ENCODE results near the gene PNPLA2.

PNPLA2 gene

DNA sequence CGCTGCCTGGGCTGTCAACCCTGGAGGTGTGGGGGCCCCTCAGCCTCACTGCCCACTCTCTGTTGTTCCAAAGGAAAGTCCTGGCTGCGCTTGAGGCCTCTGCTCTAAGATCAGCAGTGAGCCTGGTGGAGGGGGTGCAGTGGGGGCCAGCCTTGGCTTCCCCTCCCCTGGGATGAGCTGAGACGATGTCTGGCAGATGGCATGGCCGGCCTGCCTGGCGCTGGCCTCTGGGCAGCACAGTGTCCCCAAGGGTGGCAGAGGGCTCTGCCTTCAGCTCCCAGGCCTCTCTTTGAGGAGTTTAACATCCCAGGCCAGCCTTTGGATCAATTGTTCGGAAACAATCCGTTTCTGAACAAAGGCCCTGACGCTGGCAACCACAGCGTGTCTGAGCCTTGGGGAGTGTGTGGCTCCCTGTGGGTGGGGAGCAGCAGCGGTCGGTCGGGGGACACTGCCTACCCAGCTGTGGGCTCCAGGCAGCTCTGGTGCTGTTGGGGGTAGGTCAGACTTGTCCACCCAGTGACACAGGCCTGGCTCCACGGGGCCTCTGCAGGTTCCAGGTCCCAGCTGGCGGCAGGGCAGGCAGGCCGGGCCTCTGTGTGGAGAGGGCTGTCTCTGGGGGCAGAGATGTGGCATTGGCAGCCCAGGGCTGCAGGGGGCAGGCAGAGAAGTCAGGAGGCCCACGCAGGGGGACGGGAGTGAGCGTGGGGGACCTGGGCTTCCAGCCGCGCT lies 36.1 kb downstream of the PNPLA2 start:
- TF ChIP-seq, protein P1, sequence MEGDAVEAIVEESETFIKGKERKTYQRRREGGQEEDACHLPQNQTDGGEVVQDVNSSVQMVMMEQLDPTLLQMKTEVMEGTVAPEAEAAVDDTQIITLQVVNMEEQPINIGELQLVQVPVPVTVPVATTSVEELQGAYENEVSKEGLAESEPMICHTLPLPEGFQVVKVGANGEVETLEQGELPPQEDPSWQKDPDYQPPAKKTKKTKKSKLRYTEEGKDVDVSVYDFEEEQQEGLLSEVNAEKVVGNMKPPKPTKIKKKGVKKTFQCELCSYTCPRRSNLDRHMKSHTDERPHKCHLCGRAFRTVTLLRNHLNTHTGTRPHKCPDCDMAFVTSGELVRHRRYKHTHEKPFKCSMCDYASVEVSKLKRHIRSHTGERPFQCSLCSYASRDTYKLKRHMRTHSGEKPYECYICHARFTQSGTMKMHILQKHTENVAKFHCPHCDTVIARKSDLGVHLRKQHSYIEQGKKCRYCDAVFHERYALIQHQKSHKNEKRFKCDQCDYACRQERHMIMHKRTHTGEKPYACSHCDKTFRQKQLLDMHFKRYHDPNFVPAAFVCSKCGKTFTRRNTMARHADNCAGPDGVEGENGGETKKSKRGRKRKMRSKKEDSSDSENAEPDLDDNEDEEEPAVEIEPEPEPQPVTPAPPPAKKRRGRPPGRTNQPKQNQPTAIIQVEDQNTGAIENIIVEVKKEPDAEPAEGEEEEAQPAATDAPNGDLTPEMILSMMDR (IDR thresholded peaks at IDR 0.05; ENCODE audit: low read depth, low read length): no peak
- DNase-seq (ENCODE audit: extremely low read depth, low read depth): no peak

DNA sequence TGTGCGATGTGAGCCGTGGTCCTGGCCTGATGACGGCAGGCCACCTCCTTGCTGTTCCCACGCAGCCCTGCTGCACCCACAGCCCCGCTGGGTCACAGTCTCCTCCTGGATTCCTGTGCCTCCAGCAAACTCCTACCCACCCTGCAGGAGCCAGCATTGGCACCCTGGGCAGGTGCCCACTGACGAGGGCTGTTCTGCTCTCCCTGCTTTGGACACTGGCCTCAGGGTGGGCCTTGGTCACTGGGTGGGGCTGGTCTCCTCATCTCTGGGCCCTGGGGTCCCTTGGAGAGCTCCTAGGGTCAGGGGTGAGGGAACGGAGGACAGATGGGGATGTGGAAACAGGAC lies 36.6 kb downstream of the PNPLA2 start:
- DNase-seq (ENCODE audit: extremely low read depth, low read depth): no peak
- TF ChIP-seq, protein P1 (IDR thresholded peaks at IDR 0.05; ENCODE audit: low read depth, low read length): no peak

DNA sequence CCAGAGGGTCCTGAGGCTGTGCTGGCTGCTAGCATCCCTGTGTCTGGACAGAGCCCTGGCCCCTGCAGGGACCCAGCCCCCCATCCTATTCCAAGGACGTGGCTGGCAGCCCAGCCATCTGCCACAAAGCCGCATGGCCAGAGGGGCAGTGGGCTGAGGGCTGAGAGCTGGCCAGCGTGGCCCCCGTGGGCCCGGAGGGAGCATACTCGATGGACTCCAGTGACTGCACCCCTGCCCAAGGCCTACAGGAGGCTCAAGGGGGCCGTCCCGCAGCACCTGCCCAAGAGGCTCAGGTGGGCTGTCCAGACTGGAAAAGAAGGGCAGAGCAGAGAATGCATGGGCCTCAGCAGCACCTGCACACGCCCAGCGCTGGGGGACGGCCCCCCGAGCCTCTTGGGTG lies 37.1 kb downstream of the PNPLA2 start:
- DNase-seq (ENCODE audit: extremely low read depth, low read depth): no peak
- TF ChIP-seq, protein P1 (IDR thresholded peaks at IDR 0.05; ENCODE audit: low read depth, low read length): no peak

DNA sequence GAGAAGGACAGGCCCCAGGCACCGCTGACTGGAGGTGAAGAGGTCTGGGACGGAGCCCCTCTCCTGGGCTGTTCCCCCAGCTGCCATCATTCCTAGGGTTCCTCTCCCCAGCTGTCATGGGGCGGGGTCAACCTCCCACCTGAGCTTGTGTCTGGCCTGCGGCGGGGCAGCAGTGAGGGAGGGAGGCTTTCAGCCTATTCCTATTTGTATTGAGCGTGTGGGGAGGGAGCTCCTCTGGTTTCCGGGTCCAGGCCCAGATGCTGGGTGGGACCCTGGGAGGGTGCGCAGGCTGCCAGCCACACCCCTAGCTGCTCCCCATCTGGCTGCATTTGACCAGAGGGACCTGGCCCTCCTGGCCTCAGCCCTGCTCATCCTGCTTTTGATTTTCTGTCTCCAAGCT lies 37.7 kb downstream of the PNPLA2 start:
- TF ChIP-seq, protein P1 (IDR thresholded peaks at IDR 0.05; ENCODE audit: low read depth, low read length): no peak
- no peak for DNase-seq (ENCODE audit: extremely low read depth, low read depth)

DNA sequence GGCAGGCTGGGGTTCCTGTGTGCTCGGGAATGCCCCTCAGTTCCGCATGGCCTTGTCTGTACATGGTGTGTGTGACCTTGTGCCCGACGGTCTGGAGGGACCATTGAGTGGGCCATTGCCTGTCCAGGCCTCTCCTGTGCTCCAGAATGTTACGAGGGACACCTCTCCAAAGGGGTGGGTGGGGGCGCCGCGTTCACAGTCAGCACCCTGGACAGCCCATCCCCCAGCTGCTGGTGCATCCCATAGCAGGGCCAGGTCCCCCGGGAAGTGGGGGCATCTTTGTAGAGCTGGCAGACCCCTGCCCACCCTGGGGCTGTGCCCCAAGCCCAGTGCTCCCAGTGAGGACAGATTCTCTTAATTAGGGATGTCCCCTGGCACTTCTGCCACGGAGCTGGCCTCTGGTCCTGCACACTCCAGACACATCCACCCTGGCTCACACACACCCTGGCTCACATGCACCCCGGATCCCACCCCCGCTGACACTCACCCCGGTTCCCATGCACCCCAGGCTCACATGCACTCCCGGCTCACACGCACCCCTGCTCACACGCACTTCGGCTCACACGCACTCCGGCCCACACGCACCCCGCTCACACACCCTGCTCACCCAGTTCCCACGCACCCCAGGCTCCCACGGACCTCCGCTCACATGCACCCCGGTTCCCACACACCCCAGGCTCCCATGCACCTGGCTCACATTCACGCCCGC lies 39.5 kb downstream of the PNPLA2 start:
- no peak for DNase-seq (ENCODE audit: extremely low read depth, low read depth)
- TF ChIP-seq, protein P1 (IDR thresholded peaks at IDR 0.05; ENCODE audit: low read depth, low read length): no peak

DNA sequence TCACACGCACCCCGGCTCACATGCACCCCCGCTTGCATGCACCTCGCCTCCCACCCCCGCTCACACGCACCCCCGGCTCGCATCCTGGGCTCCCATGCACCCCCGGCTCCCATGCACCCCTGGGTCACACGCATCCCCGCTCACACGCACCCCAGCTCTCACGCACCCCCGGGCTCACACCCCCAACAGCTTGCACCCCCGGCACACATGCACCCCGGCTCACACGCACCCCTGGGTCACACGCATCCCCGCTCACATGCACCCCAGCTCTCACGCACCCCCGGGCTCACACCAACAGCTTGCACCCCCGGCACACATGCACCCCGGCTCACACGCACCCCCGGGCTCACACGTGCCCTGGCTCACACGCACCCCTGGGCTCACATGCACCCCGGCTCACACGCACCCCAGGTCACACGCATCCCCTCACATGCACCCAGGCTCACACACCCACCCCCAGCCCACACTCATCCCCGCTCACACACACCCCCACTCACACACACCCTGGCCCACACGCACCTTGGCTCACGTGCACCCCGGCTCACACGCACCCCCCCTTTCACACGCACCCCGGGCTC lies 40.1 kb downstream of the PNPLA2 start:
- DNase-seq (ENCODE audit: extremely low read depth, low read depth): no peak
- TF ChIP-seq, protein P1 (IDR thresholded peaks at IDR 0.05; ENCODE audit: low read depth, low read length): no peak
